ENCODE measurements around the gene IQSEC2.

IQSEC2 gene

DNA sequence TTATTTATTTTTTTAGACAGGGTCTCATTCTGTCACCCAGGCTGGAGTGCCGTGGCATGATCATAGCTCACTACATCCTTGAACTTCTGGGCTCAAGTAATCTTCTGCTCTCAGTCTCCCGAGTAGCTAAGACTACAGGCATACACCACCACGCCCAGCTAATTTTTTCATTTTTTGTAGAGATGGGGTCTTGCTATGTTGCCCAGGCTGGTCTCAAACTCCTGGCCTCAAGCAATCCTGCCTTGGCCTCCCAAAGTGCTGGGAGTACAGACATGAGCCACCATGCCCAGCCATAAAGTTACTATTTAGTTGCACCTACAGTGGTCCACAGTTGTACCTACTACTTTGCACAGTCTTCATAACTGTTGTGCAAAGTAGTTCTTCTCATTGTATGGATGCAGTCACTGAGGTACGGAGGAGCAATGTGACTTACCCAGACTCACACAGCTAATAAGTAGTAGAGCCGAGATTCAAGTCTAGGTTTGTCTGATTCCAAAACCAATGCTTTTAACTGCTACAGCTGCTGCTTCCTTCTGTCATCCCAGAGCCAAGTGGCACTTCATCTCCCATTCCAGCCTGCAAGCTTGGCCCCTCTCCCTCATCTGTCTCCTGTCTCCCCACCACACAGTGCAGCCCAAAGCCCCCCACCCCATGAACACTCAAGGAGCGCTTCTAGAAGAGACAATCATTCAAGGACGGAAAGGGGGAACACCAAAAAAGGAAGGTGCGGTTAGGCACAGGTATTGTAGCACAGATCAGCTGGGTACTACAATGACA, 24.0 kb upstream of the IQSEC2 start:
- no peak for DNase-seq (ENCODE audit: low spot score)

DNA sequence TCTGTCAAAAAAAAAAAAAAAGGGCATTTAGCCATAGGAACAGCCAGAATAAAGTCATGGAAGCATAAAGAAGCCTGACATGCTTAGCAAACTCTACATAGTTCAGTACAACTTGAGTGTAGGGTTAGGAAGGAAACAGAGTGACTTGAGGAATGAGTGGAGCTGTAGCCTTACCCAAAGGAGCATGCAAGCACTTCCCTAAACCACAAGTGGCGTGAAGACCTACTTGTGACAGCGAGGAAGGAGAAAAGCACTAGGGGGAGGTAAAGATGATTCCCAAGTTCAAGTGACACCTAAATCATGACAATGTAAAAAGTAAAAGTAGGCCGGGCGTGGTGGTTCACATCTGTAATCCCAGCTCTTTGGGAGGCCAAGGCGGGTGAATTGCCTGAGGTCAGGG, 21.8 kb upstream of the IQSEC2 start:
- no peak for DNase-seq (ENCODE audit: low spot score)

DNA sequence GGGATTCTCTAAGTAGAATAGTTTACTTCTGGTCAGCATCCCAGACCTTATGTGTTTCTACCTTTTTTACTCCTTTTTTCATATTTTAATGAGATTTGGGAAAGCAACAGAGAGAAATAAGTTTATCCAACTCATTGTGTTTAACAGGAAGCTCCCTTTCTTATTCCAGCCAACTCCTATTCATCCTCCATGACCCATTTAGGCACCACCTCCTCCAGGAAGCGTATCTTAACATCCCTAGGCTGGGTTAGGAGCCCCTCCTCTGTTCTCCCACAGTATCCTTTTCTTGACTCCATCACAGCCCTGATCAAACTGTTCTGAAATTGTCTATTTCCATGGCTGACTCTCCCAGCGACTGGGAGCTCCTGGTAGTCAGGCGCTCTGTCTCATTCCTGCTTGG, 18.8 kb upstream of the IQSEC2 start:
- DNase-seq (ENCODE audit: low spot score), result no peak

DNA sequence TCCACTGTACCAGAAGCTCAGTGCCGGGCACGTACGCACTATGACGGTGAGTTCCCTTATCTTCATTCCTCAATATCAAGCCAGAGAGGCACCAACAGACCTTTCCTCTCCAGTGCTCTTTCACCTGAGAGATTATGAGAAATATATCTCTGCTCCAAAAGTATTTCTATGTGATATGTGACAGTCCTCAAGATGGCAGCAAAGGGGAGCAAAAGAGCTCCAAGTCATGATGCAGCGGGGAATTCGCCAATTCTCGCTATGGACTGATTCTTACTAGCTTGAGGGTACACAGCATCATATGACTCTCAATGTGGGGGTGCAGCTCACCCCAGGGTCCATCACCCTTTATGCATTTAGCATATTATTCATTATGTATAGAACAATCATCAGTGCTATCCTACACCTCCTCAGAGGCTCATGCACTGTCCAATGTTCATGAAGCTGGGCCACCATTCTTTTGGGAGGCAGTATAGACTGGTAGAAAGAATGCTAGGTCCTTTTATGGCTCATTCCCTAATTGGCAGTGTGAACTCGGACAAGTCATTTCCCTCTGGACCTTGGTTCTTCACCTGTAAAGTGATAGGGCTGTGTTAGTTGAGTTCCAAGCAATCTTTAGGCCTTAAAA, 12.8 kb upstream of the IQSEC2 start:
- DNase-seq (ENCODE audit: low spot score), result no peak

DNA sequence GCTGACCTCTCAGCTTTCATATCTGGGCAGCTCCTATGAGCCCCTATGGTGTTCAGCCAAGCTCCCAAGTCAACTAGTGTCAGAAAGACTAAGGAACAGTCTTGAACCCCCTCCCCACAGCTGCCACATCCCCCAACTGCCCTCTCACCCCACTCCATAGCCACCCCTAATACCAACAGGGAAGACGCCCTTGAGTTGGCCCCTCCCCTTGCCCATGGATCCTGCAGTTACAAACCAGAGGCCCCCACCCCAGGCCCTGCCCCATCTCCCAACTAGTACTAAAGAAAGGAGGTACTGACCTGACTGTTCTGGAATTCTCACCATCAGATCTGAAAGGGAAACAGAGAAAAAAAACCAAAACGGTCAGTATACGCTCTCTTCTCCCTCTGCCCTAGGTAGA, 10.2 kb upstream of the IQSEC2 start:
- no peak for DNase-seq (ENCODE audit: low spot score)

DNA sequence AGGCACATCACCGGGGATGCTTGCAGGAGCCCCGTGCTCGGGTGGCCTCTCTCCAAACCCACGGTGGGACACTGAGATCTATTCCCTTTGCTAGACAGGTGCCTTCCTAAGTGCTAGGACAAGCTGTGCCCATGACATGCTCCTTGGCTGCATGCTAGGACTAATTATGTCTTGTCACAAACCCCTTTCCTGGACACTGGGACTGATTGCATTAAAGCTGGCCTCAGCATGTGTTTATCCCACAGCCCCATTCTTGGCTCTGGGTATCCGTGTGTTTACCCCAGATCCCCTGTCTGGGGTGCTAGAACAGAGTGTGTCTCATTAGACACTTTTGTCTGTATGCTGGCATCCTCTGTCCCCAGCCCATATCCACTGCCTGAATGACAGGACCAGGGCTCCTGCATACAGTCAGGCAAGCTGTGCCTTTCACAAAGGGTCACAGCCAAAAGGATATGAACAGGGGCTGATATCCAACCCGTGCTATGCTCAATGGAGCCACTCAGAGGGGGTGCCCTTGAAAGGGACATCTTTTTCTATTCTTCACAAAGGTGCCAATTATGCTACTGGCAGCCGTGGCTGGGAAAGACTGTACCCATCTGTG, 9.2 kb upstream of the IQSEC2 start:
- DNase-seq (ENCODE audit: low spot score), result no peak

DNA sequence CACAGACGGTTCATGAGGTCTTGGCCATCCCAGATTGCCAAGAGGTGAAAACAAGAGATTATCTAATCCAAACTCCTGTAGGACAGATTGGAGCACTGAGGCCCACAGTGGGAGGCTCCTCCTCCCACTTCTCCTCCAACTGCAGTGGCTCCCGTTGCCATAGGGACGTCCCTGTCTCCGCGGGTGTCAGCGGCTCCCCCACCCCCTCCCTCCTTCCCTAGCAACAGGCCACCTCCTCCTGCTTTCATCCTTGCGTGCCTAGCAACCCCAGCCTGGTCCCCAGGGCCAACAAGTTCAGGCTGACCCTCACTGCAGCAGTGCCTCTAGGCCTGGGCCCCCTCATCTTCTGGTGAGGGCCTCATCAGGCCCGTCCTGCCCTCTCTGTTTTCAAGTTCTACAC, 6.8 kb upstream of the IQSEC2 start:
- DNase-seq (ENCODE audit: low spot score), result peak; percentile 58

DNA sequence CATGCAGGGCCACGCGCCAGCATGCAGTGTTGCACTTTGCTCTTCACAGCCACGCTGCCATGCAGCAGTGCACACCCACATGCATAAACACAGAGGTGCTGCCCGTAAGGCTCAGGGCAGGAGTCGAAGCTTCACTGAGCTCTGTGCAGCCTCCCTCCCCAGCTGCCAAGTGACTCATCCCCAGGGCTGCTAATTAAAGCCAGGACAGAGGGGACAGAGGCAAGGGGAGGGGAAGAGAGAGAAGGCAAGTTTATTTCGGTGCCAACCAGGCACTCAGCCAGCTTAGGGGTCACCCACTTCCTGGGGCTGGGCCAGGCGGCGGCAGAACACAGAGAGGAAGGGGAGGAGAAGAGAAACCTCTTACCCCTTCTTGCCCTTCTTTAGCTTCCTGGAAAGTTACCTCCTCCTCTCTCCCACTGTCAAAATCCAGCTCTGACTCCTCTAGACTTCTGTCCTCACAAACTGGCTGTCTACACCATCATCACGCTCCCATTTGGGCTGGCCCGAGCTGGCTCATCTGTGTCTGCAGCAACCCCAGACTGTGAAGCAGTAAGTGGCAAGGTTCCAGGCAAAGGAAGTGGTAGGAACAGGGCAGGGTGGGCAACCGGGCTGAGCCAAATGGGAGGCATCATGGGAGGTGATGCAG, 6.2 kb upstream of the IQSEC2 start:
- peak; percentile 51 for DNase-seq (ENCODE audit: low spot score)

DNA sequence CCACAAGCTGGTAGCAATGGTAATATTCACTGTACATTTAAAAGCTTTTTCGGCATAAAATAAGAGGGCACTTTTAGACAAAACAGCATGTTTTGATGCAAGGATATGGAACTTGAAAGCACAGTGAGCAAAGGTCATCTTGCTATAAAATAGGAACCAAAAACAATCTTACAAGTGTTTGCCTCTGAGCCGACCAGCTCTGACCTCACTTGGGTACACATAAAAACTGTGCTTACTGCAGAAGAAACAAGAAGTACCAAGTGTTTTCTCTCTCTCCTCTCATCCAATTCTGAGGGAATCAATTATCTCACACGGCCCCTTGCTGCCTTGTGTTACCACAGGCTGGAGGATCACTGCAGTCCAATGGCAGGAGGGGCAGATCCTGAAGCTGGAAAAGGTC, 4.8 kb upstream of the IQSEC2 start:
- no peak for DNase-seq (ENCODE audit: low spot score)

DNA sequence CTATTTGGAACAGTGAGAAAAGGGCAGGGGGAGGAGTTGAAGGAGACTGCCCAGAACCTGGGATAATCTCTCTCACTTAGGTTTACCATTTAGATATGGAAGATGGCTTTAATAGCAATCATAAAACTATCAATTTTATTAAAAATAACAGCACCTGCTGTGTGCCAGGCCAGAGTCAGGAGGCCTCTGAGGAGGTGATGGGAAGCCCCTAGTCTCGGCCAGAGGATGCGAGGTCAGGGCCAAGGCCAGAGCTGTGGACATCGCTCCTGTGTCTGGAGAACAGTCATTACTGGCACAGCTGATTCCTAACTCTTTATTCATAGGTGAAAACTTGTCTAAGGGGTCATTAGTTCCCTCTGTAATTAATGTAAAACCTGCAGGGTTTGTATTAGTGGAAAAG, 4.2 kb upstream of the IQSEC2 start:
- no peak for DNase-seq (ENCODE audit: low spot score)

DNA sequence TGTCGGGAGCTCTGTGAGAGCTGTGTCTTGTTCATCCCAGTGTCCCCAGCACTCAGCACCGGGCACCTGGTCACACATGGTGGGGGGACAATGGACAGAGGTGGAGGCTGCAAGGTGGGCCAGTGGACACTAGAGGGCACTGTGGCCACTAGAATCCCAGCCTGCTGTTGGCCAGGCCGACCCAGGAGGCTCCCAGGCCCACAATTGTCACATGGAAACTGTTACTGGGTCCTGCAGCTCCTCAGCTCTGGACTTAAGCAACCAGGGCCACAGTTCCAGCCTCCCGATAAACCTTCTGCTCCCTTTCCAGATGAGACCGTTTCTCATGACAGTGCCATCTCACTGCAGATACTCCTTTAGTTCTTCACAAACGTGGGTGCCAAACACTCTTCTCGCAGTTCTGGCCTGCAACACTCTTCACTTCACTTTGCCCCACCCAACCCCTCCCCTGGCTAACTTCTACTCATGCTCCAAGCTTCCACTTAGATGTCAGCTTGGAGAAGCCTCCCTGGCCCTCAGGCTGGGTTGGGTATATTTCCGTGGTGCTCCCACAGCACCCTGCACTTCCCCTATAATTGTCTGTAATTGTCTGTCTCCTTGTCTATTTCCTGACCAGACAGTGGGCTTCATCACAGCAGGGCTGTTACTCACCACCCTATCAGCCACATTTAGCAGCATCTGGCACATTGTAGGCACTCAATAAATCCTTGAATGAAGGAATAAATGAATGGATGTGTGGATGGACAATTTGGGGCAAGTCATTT, 3.5 kb upstream of the IQSEC2 start:
- DNase-seq (ENCODE audit: low spot score), result peak; percentile 26

DNA sequence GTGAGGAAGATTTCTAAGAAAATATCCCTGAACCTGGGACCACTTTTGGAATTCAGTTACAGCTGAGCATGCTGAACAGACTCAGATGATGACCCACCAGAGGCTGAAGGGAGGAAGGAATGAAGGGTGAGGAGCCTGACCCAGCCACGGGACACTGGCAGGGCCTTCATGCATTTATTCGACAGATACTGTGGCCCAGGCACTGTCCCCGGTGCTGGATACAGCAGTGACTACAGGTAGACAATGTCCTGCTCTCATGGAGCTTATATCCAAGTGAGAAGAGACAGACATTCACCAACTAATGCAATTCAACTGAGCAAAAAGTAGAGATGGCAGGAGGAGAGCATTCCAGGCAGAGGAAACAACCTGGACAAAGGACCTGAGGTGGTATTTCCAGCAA, 2.2 kb upstream of the IQSEC2 start:
- DNase-seq (ENCODE audit: low spot score), result no peak

DNA sequence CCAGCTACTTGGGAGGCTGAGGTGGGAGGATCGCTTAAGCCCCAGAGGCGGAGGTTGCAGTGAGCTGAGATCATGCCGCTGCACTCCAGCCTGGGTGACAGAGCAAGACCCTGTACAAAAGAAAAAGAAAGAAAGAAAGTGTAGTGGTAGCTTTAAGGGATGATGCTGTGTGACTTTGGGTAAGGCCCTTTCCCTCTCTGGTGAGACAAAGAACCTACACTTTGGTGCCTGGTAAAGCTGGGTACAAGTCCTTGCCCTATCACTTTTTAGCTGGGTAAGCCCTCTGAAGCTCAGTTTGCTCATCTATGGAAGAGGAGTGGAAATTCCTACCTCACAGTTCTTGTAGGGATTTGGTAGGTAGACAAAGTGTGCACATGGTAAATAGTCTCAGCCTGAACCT, 1.7 kb upstream of the IQSEC2 start:
- DNase-seq (ENCODE audit: low spot score), result no peak

DNA sequence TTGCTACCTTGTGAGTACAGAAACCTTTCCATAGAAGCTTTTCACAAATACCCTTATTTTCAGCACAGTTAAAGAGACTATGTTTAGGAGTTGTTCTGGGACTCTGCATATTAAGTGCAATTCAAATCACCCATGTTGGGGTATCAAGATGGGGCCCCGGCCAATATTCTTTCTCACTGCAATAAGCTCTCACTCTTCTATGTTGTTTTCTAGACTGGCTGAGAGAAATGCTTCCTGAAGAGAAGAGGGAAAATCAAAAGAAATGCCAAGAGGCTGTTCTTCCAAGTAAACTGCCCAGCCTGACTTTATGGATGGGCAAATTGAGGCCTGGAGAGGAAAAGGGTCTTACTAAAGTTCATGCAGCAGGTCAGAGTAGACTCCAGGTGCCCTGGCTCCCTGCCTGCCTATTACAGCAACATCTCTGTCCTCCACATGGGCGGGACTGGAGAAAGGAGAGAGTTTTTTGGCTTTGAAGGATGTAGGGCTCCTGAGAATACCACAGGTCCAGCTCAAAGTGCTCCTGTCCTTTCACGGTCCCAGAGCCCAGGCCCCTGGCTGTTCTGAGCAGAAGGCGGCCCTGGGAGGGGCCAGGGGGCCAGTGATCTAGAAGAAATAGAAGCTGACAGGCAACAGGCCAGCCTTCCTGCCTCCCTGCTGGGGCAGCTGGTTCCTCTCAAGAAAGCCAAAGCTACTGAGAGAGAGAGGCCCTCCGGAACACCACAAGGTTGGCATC, 745 bp upstream of the IQSEC2 start:
- no peak for DNase-seq (ENCODE audit: low spot score)

DNA sequence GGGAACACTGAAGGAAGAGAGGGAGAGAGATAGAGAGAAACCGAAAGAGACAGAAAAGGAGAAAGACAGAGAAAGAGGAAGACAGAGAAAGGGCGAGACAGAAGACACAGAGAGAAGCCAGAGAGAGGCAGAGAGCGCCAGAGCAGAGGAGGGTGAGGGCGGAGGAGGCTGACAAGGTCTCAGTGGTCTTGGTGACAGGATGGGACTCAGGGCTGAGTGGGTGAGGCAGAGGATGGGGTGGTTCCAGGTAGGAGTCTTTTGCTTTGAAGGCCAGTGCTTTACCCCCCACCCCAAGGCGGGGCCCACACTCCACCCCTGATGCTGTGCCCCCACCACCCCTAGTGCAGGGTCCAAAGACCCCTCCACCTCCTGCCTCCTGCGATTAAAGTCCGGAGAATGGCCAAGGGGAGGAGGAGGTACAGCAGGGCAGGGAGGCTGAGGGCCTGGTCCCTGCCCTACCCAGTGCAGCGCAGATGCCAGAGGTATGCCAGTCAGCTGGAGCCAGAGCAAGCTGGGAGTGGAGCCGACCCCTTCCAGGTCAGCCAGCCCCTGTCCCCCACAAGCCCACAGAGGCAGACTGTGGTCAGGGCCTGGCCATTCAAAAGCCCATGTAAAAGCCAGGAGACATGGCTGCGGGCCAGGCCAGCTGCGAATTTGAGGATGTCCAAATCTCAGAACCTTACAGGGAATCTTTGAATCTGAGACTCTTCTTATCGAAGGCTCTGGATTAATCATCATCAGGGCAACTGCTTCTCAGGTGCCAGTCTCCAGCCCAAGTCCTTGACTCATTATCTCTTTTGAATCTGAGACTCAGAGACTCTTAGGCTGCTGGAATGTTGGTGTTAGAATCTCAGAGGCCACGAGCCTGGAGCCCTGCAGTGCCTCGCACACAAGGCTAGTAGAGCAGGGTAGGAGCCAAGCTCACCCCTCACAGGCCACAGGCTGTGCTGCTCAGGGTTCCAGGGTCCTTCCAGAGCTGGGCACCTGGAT, 758 bp downstream of the IQSEC2 start:
- DNase-seq (ENCODE audit: low spot score), result no peak

DNA sequence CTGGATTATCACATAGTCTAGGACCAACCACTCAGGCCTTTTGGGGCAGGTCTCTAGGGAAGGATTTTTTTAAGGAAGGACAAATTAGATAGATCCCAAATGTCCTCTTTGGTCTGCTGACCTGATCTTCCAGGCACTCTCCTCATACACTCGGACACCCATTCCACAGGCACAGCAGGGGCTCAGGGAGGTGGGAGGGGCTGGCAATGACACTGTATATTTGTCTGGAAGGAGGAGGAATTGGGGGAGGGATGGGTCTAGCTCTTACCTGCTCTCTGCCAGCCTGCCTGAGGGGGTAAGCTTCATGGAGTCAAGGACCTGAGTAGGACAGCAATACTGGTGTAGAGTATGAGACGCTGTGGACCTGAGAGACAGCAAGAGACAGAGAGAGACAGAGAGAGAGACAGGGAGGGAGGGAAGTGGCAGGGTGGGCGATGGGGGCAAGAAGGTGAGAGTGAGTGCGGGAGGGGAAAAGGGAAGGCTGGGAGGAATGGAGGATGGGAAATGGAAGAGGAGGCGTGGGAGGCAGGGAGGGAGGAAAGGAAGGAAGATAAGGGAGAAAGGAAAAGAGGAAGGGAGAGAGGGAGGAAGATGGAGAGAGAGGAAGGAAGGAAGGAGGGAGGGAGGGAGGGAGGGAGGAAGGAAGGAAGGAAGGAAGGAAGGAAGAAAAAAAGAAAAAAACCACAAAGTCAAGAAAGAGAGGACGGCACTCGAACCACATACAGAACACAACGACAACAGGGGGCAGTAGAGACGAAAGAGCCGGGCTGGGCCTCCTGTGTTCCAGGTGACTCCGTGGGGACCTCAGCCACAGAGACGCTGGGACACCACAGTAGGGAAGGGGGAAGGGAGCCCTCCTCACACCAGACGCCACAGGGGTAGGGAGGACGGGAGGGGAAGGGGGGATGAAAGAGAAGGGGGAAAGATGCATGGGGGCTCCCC, 1.8 kb downstream of the IQSEC2 start:
- no peak for DNase-seq (ENCODE audit: low spot score)

DNA sequence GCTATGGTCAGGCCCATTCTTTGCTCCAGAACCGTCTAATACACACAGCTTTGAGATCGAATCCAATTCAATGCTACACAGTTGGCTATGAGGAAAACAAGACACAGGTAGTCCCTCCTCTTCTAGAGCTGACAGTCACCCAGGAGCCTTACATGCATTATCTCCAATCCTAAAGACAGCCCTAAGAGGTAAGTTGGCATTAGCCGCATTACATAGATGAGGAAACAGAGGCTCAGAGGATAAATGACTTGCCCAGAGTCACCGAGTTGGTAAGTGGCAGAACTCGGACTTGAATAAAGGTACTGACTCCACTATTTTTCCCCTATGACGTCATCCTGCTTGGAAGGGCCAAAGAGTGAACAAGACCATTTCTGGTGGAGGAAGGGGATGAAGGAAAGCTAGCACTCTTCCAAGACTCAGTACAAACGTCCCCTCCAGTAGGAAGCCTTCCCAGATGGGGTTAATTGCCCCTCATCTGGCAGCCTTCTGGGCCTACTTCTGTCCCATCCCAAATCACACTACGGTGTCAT, 8.5 kb downstream of the IQSEC2 start:
- no peak for DNase-seq (ENCODE audit: low spot score)

DNA sequence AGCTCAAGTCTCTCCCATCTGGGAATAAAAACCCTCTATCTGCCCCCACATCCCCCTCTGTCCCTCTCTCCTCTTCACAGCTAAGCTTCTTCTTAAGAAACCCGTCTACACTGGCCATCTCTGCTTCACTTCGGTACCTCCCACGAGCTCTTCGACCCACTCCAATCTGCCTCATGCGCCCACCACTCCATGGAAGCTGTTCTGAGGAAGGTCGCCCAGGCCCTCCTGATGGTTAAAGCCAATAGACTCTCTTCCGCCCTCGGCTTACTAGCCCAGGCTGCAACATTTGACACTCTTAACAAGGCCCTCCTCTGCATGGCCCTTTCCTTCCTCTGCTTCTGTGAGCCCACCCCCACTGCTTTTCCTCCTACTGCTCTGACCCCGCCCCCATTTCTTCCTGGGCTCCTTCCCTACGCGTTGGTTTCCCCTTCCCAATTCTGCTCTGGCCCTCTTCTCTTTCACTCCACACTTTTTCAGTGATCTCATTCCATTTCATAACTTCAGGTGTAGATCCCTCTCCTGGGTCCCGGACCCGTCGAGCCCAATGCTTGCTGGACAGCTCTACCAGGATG, 11.8 kb downstream of the IQSEC2 start:
- DNase-seq (ENCODE audit: low spot score), result no peak

DNA sequence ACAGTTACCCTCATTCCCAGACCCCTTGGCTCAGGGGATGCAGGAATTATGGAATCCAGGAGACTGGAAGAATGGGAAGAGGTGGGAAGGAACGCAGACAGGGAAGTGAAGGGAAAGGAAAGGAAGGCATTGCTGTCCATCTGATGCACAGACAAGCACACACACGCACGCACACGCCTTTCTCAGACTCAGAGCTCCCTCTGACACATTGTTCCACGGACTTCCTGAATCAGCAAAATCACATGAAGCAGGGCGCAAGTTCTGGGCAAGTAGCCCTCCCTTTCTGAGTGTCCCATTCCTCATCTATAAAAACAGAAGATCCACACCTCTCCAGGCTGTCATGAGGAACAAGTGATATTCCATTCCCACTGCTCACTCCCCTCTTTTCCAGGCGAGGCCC, 13.2 kb downstream of the IQSEC2 start:
- no peak for DNase-seq (ENCODE audit: low spot score)
